Measurements from ENCODE around the gene NUCKS1. TPM values are rescaled to one million over a fixed set of nuclear protein-coding genes. Genes with fewer than 3 reads are reported as not detected.

NUCKS1 gene
- total and polyA plus RNA-seq, 7 experiments from 2014 or later: 12.5 to 164 (median 117) TPM

GRCh38 chr1:205756552-205756951, 6.6 kb upstream of the NUCKS1 start:
- H3K4me1 Mint-ChIP-seq: peaks cover 0 to 5% (median under 1%) of the 10 kb centered on the region in 7 donors
- Histone ChIP-seq H3K4me1 (ENCODE audit: control insufficient read depth in 2 of 2, insufficient read depth in 2 of 2, low read length in 2 of 2) (no peaks in the 10 kb centered on the region), H3K9me3 (ENCODE audit: control insufficient read depth in 2 of 3, low read length in 3 of 3) (no peaks in the 10 kb centered on the region), H3K36me3 (ENCODE audit: control insufficient read depth in 2 of 3, insufficient read depth in 3 of 3, low read length in 3 of 3) (no peaks in the 10 kb centered on the region), H3K4me3 (ENCODE audit: low read length) (no peak overlapping the region), H3K27me3 (ENCODE audit: control insufficient read depth in 2 of 2, insufficient read depth in 2 of 2, low read length in 2 of 2) (no peaks in the 10 kb centered on the region), H3K27ac (ENCODE audit: low read depth, low read length) (no peak overlapping the region)
- CTCF ChIA-PET: no interaction called here
- intact Hi-C loops (cut with micrococcal nuclease): no loop called here
- H3K4me3 Mint-ChIP-seq: no peak overlapping the region
- peaks cover 0 to 20% (median 6%) of the 10 kb centered on the region in 5 donors for H3K36me3 Mint-ChIP-seq
- POLR2A ChIA-PET: no interaction called here
- no peak for DNase-seq
- H3K27me3 Mint-ChIP-seq: peaks cover 0 to 3% (median 0%) of the 10 kb centered on the region in 5 donors
- ATAC-seq: no peak
- no peaks in the 10 kb centered on the region for H3K9me3 Mint-ChIP-seq
- peak overlapping the region in 1 of 9 donors; percentile 31 for H3K27ac Mint-ChIP-seq

GRCh38 chr1:205754857-205755256, 4.9 kb upstream of the NUCKS1 start:
- Histone ChIP-seq H3K4me3 (ENCODE audit: low read length) (no peak overlapping the region), H3K36me3 (ENCODE audit: control insufficient read depth in 2 of 3, insufficient read depth in 3 of 3, low read length in 3 of 3) (peaks cover 0 to under 1% (median 0%) of the 10 kb centered on the region in 3 experiments), H3K4me1 (ENCODE audit: control insufficient read depth in 2 of 2, insufficient read depth in 2 of 2, low read length in 2 of 2) (peaks cover 0 to 6% of the 10 kb centered on the region in 2 donors), H3K9me3 (ENCODE audit: control insufficient read depth in 2 of 3, low read length in 3 of 3) (no peaks in the 10 kb centered on the region), H3K27me3 (ENCODE audit: control insufficient read depth in 2 of 2, insufficient read depth in 2 of 2, low read length in 2 of 2) (no peaks in the 10 kb centered on the region), H3K27ac (ENCODE audit: low read depth, low read length) (no peak overlapping the region)
- ATAC-seq (no peak), DNase-seq (no peak)
- intact Hi-C loops (cut with micrococcal nuclease): no loop called here
- no peak overlapping the region for H3K27ac Mint-ChIP-seq
- H3K4me1 Mint-ChIP-seq: peaks cover 0 to 16% (median 5%) of the 10 kb centered on the region in 7 donors
- CTCF ChIA-PET: interaction anchor here (0.6 kb wide), 1 partner anchor 983 kb away, joined by 3 read pairs; no protein-coding TSS in a partner anchor
- peaks cover 4 to 7% (median 6%) of the 10 kb centered on the region in 5 donors for H3K36me3 Mint-ChIP-seq
- H3K4me3 Mint-ChIP-seq: no peak overlapping the region
- peaks cover 0 to 4% (median 0%) of the 10 kb centered on the region in 11 donors for H3K9me3 Mint-ChIP-seq
- POLR2A ChIA-PET: interaction anchor here (0.7 to 1.8 kb wide), 6 partner anchors 8 to 20 kb away, joined by 3 to 7 read pairs (median 4); partner anchors contain the start of gene RAB29
- peaks cover 0 to 6% (median 0%) of the 10 kb centered on the region in 5 donors for H3K27me3 Mint-ChIP-seq

GRCh38 chr1:205751036-205751651, 1.2 kb upstream of the NUCKS1 start:
- Mint-ChIP-seq H3K4me1 (peaks cover 24 to 41% (median 33%) of the 10 kb centered on the region in 7 donors), H3K9me3 (peaks cover 0 to 4% (median 0%) of the 10 kb centered on the region in 11 donors)
- peak in 1 of 9 donors; percentile 30 for DNase-seq

GRCh38 chr1:205749234-205750137, 496 bp downstream of the NUCKS1 start:
- Histone ChIP-seq H3K4me3 (ENCODE audit: low read length) (peak overlapping the region; percentile 81), H3K4me1 (ENCODE audit: control insufficient read depth in 2 of 2, insufficient read depth in 2 of 2, low read length in 2 of 2) (peaks cover 6 to 10% of the 10 kb centered on the region in 2 donors)

More at GRCh38 chr1:205751036-205751651, 1.2 kb upstream of the NUCKS1 start:
- Mint-ChIP-seq H3K27me3 (peaks cover 0 to 4% (median 0%) of the 10 kb centered on the region in 5 donors), H3K36me3 (peaks cover 0 to 10% (median 4%) of the 10 kb centered on the region in 5 donors), H3K4me3 (peak overlapping the region; percentile 61 to 99 (median 94)), H3K27ac (peak overlapping the region in 8 of 9 donors; percentile 48 to 100 (median 98))
- Histone ChIP-seq H3K27ac (ENCODE audit: low read depth, low read length) (peak overlapping the region; percentile 95), H3K27me3 (ENCODE audit: control insufficient read depth in 2 of 2, insufficient read depth in 2 of 2, low read length in 2 of 2) (no peaks in the 10 kb centered on the region), H3K9me3 (ENCODE audit: control insufficient read depth in 2 of 3, low read length in 3 of 3) (no peaks in the 10 kb centered on the region), H3K4me1 (ENCODE audit: control insufficient read depth in 2 of 2, insufficient read depth in 2 of 2, low read length in 2 of 2) (peaks cover 6 to 10% of the 10 kb centered on the region in 2 donors), H3K4me3 (ENCODE audit: low read length) (peak overlapping the region; percentile 81), H3K36me3 (ENCODE audit: control insufficient read depth in 2 of 3, insufficient read depth in 3 of 3, low read length in 3 of 3) (peaks cover 0 to 6% (median 0%) of the 10 kb centered on the region in 3 experiments)
- POLR2A ChIA-PET: interaction anchor here (0.5 to 4.0 kb wide), 7 partner anchors 10 to 120 kb away, joined by 3 to 85 read pairs (median 3); partner anchors contain the start of genes ELK4 and RAB29
- CTCF ChIA-PET: interaction anchor here (1.0 to 1.3 kb wide), 2 partner anchors 9 to 23 kb away, joined by 3 to 4 read pairs; no protein-coding TSS in a partner anchor
- no peak for ATAC-seq
- intact Hi-C loops (cut with micrococcal nuclease): no loop called here

GRCh38 chr1:205748403-205749233, 1.4 kb downstream of the NUCKS1 start:
- Histone ChIP-seq H3K4me1 (ENCODE audit: control insufficient read depth in 2 of 2, insufficient read depth in 2 of 2, low read length in 2 of 2) (peaks cover 6 to 10% of the 10 kb centered on the region in 2 donors), H3K9me3 (ENCODE audit: control insufficient read depth in 2 of 3, low read length in 3 of 3) (no peaks in the 10 kb centered on the region), H3K27me3 (ENCODE audit: control insufficient read depth in 2 of 2, insufficient read depth in 2 of 2, low read length in 2 of 2) (no peaks in the 10 kb centered on the region), H3K4me3 (ENCODE audit: low read length) (peak overlapping the region; percentile 81), H3K36me3 (ENCODE audit: control insufficient read depth in 2 of 3, insufficient read depth in 3 of 3, low read length in 3 of 3) (peaks cover 0 to 6% (median 0%) of the 10 kb centered on the region in 3 experiments), H3K27ac (ENCODE audit: low read depth, low read length) (peak overlapping the region; percentile 95)
- DNase-seq: peak in 7 of 9 donors; percentile 10 to 36 (median 21)
- H3K4me1 Mint-ChIP-seq: peaks cover 29 to 63% (median 47%) of the 10 kb centered on the region in 7 donors
- H3K36me3 Mint-ChIP-seq: peaks cover 0 to 10% (median 4%) of the 10 kb centered on the region in 5 donors
- peak overlapping the region; percentile 91 to 98 (median 96) for H3K27ac Mint-ChIP-seq
- H3K27me3 Mint-ChIP-seq: peaks cover 0 to 3% (median 0%) of the 10 kb centered on the region in 5 donors
- peak; percentile 14 for ATAC-seq
- intact Hi-C loops (cut with micrococcal nuclease): loop anchor here (1.0 to 10.0 kb wide), 12 partner anchors 7 to 1336 kb away; partner anchors contain the start of genes DSTYK (in 1 of the 2), ELK4 (in 1 of the 2), PPP1R15B (in 1 of the 2) and SLC41A1 (in 1 of the 2)
- ChIA-PET CTCF (interaction anchor here (0.5 to 1.5 kb wide), 6 partner anchors 23 to 35 kb away, joined by 3 to 5 read pairs (median 4); partner anchors contain the start of gene RAB29), POLR2A (interaction anchor here (0.7 to 4.0 kb wide), 19 partner anchors 8 to 1173 kb away, joined by 3 to 85 read pairs (median 4); partner anchors contain the start of genes ELK4, FCMR, PM20D1 and RAB29)
- H3K4me3 Mint-ChIP-seq: peak overlapping the region; percentile 83 to 99 (median 96)
- peaks cover 0 to 4% (median 0%) of the 10 kb centered on the region in 11 donors for H3K9me3 Mint-ChIP-seq

More at GRCh38 chr1:205749234-205750137, 496 bp downstream of the NUCKS1 start:
- H3K27ac Mint-ChIP-seq: peak overlapping the region; percentile 96 to 100 (median 98)
- Histone ChIP-seq H3K27me3 (ENCODE audit: control insufficient read depth in 2 of 2, insufficient read depth in 2 of 2, low read length in 2 of 2) (no peaks in the 10 kb centered on the region), H3K27ac (ENCODE audit: low read depth, low read length) (peak overlapping the region; percentile 95), H3K36me3 (ENCODE audit: control insufficient read depth in 2 of 3, insufficient read depth in 3 of 3, low read length in 3 of 3) (peaks cover 0 to 6% (median 0%) of the 10 kb centered on the region in 3 experiments), H3K9me3 (ENCODE audit: control insufficient read depth in 2 of 3, low read length in 3 of 3) (no peaks in the 10 kb centered on the region)
- POLR2A ChIA-PET: interaction anchor here (0.7 to 4.0 kb wide), 18 partner anchors 9 to 1172 kb away, joined by 3 to 85 read pairs (median 4); partner anchors contain the start of genes ELK4, FCMR, PM20D1 and RAB29
- DNase-seq (peak; percentile 93 to 99 (median 94)), ATAC-seq (peak; percentile 87)
- peaks cover 0 to 10% (median 4%) of the 10 kb centered on the region in 5 donors for H3K36me3 Mint-ChIP-seq
- intact Hi-C loops (cut with micrococcal nuclease): loop anchor here (1.0 to 10.0 kb wide), 18 partner anchors 8 to 1337 kb away; partner anchors contain the start of genes DSTYK (in 2 of the 2), RAB29 (in 2 of the 2), SLC41A1 (in 2 of the 2) and ELK4 (in 1 of the 2)
- CTCF ChIA-PET: interaction anchor here (0.7 to 1.5 kb wide), 5 partner anchors 22 to 36 kb away, joined by 3 to 5 read pairs (median 4); partner anchors contain the start of gene RAB29
- peaks cover 0 to 4% (median 0%) of the 10 kb centered on the region in 11 donors for H3K9me3 Mint-ChIP-seq
- peaks cover 24 to 55% (median 43%) of the 10 kb centered on the region in 7 donors for H3K4me1 Mint-ChIP-seq
- peaks cover 0 to 3% (median 0%) of the 10 kb centered on the region in 5 donors for H3K27me3 Mint-ChIP-seq
- H3K4me3 Mint-ChIP-seq: peak overlapping the region; percentile 83 to 99 (median 96)
